ENCODE data around the gene SPAG16. TPM values are rescaled to one million over a fixed set of nuclear protein-coding genes. Genes with fewer than 3 reads are reported as not detected.

The SPAG16 gene
- polyA plus RNA-seq, 1 of the 3 experiments (the other 2 are of a cell fraction), result 29.5 TPM

GRCh38 chr2:214019229-214019972, 735.1 kb downstream of the SPAG16 start (continued):
- peak; percentile 31; the same call in 1 of the 2 replicates for TF ChIP-seq REST (IDR thresholded peaks at IDR 0.05; ENCODE audit: low read depth, low read length)
- no peak for TF ChIP-seq RAD21 (IDR thresholded peaks at IDR 0.05; ENCODE audit: low read length)
- no peak for TF ChIP-seq MXI1 (IDR thresholded peaks at IDR 0.05; ENCODE audit: low read depth, low read length)
- TF ChIP-seq JUND (IDR thresholded peaks at IDR 0.05), result peak; percentile 98
- TF ChIP-seq, protein P1, sequence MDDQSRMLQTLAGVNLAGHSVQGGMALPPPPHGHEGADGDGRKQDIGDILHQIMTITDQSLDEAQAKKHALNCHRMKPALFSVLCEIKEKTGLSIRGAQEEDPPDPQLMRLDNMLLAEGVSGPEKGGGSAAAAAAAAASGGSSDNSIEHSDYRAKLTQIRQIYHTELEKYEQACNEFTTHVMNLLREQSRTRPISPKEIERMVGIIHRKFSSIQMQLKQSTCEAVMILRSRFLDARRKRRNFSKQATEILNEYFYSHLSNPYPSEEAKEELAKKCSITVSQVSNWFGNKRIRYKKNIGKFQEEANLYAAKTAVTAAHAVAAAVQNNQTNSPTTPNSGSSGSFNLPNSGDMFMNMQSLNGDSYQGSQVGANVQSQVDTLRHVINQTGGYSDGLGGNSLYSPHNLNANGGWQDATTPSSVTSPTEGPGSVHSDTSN (IDR thresholded peaks at IDR 0.05), result peak; percentile 96
- TF ChIP-seq, protein P2, sequence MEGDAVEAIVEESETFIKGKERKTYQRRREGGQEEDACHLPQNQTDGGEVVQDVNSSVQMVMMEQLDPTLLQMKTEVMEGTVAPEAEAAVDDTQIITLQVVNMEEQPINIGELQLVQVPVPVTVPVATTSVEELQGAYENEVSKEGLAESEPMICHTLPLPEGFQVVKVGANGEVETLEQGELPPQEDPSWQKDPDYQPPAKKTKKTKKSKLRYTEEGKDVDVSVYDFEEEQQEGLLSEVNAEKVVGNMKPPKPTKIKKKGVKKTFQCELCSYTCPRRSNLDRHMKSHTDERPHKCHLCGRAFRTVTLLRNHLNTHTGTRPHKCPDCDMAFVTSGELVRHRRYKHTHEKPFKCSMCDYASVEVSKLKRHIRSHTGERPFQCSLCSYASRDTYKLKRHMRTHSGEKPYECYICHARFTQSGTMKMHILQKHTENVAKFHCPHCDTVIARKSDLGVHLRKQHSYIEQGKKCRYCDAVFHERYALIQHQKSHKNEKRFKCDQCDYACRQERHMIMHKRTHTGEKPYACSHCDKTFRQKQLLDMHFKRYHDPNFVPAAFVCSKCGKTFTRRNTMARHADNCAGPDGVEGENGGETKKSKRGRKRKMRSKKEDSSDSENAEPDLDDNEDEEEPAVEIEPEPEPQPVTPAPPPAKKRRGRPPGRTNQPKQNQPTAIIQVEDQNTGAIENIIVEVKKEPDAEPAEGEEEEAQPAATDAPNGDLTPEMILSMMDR (IDR thresholded peaks at IDR 0.05), result no peak
- peak; percentile 98 for TF ChIP-seq TCF12 (IDR thresholded peaks at IDR 0.05)
- peak; percentile 57; the same call in 1 of the 2 replicates for TF ChIP-seq YY1 (IDR thresholded peaks at IDR 0.05; ENCODE audit: low read depth)
- TF ChIP-seq TEAD4 (IDR thresholded peaks at IDR 0.05; ENCODE audit: borderline replicate concordance, insufficient read depth), result peak; percentile 86
- TF ChIP-seq GABPA (IDR thresholded peaks at IDR 0.05; ENCODE audit: low read depth), result no peak; the same call in 1 of the 2 replicates
- TF ChIP-seq, protein P3, sequence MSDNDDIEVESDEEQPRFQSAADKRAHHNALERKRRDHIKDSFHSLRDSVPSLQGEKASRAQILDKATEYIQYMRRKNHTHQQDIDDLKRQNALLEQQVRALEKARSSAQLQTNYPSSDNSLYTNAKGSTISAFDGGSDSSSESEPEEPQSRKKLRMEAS (IDR thresholded peaks at IDR 0.05; ENCODE audit: low read depth), result peak; percentile 68
- TF ChIP-seq USF2 (IDR thresholded peaks at IDR 0.05; ENCODE audit: borderline replicate concordance, low read depth, low read length), result no peak
- TF ChIP-seq RXRA (IDR thresholded peaks at IDR 0.05; ENCODE audit: borderline replicate concordance, low read depth), result peak; percentile 100
- peak; percentile 74; the same call in 1 of the 2 replicates for TF ChIP-seq POLR2AphosphoS5 (IDR thresholded peaks at IDR 0.05; ENCODE audit: low read depth, low read length)
- TF ChIP-seq SIN3A (IDR thresholded peaks at IDR 0.05; ENCODE audit: borderline replicate concordance, low read depth, low read length), result 0 out of 2 replicates have a peak, but pooled peaks have one; percentile 59
